ENCODE results near the gene S100A7. TPM values are rescaled to one million over a fixed set of nuclear protein-coding genes. Genes with fewer than 3 reads are reported as not detected.
"Not testable (repeated sequence)": the region's sequence is repeated elsewhere in the genome, so short reads cannot be mapped to it uniquely, and the experiment has no call there.

The S100A7 gene
- total RNA-seq, 2 donors from 2014 or later = not detected

- peak in 1 of 2 donors; percentile 69 for DNase-seq (ENCODE audit: low spot score in 2 of 2)
- ATAC-seq = no peak
- Mint-ChIP-seq H3K9me3 (peaks cover 0 to 4% of the 10 kb centered on the region in 2 donors), H3K36me3 (no peaks in the 10 kb centered on the region), H3K27ac (no peak overlapping the region)
Measured at GRCh38 chr1:153422450-153423068, 37.9 kb downstream of the S100A7 start.

- no peak overlapping the region for H3K27ac Mint-ChIP-seq
- H3K36me3 Mint-ChIP-seq = no peaks in the 10 kb centered on the region
- H3K9me3 Mint-ChIP-seq = peaks cover 0 to 4% of the 10 kb centered on the region in 2 donors
- ATAC-seq = no peak
- no peak for DNase-seq (ENCODE audit: low spot score in 2 of 2)
Measured at GRCh38 chr1:153420306-153420705, 40.1 kb downstream of the S100A7 start.

DNA sequence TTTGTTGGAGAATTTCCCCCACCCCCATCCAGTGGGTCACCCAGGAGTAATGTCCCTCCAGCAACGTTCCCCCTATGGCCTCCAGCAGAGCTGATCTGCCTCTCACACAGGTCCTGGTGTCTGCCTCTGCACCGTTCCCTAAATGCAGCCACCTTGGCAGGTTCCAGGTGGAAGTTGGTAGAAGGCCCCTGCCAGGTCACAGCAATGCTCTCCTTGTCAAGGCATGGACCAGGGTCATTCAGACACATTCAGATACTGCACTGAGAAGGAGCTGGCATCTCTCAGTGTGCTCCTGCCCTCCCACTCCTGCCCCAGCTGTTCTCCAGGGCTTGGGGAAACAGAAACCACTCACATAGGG is 41.0 kb downstream of the S100A7 start:
- H3K27ac Mint-ChIP-seq; ATAC-seq; H3K36me3 Mint-ChIP-seq; H3K9me3 Mint-ChIP-seq; DNase-seq (ENCODE audit: low spot score in 2 of 2): not testable (repeated sequence)

DNA sequence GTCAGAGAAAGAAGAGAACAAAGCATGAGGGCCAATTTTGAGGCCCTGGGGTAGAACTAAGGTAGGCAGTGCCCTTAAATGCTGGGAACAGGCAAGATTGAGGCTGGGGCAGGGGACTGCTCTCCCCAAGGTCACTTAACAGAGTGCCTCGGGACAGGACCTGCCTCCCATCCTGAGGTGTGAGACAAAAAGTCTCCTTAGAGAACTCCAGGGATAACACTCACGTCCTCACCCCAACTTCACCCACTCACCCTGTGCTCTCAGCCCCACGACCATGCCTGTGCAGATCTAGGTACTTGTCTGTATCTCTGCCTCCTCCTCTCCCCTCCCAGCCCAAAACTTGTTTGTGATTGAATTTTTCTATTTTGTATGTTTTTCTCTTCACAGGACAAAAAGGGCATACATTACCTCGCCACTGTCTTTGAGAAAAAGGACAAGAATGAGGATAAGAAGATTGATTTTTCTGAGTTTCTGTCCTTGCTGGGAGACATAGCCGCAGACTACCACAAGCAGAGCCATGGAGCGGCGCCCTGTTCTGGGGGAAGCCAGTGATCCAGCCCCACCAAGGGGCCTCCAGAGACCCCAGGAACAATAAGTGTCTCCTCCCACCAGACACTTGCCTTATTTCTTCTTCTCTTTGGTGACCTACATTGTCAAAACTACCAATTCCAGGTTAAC is 41.6 kb downstream of the S100A7 start:
- H3K36me3 Mint-ChIP-seq; ATAC-seq; H3K9me3 Mint-ChIP-seq; DNase-seq (ENCODE audit: low spot score in 2 of 2); H3K27ac Mint-ChIP-seq: not testable (repeated sequence)

GRCh38 chr1:153417136-153417888 is 43.1 kb downstream of the S100A7 start:
- Mint-ChIP-seq H3K27ac (no peak overlapping the region), H3K36me3 (no peaks in the 10 kb centered on the region), H3K9me3 (peaks cover 0 to 4% of the 10 kb centered on the region in 2 donors)
- peak in 1 of 2 donors; percentile 21 for DNase-seq (ENCODE audit: low spot score in 2 of 2)
- no peak for ATAC-seq

DNA sequence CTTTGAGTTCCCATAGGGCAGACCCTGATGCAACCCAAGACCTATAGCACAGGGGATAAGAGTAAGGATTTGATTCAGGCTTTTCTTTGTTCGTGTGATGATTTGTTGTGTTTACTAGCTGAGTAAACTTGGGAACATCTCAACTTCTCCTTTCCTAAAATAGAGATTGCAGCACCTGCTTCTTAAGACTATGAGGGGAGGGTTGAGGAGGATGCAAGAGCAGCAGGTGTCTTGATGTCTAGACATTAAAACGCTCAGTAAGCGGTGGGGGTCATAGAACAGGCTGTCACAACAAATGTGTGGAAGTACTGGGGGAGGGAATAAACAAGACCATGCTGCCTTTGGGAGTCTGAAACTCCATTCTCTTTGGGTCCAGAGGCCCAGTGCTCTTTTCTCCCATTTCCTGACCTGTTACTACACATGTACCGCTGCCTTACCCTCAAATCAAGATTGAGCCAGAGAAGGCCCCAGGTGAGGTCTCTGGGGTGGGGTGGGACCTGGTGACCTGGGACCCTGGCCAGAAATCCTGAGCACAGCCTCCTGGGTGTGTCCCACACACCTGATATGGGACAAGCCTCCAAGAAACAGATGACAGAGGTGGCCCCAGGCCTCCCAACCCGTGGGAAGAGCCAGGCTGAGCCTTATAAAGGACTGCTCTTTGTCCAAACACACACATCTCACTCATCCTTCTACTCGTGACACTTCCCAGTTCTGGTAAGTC is 44.4 kb downstream of the S100A7 start, which contains the start of gene S100A7A:
TSS of gene S100A7A (plus strand) at position 671 of the 721 bp plus-strand sequence. CDS start 1,563 bp downstream, outside the sequence.
- H3K27ac Mint-ChIP-seq = no peak within 1 kb of the TSS
- H3K9me3 Mint-ChIP-seq = peaks cover 0 to 4% of the 10 kb centered on the region in 2 donors

DNA sequence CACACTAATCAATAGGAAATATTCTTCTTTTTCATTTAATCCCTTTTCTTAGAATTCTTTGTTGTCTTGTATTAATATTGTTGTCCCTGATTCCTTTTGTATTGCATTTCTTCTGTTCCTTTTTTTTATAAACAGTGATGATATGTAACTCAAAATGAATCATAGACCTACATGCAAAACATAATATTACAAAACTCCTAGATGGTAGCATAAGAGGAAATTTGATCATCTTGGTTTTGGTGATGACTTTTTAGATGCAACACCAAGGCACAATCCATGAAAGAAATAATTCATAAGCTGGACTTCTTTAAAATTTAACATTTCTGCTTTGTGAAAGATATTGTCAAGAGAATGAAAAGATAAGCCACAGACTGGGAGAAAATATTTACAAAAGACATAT is 46.5 kb downstream of the S100A7 start:
- DNase-seq (ENCODE audit: low spot score in 2 of 2); ATAC-seq; H3K27ac Mint-ChIP-seq; H3K9me3 Mint-ChIP-seq; H3K36me3 Mint-ChIP-seq: not testable (repeated sequence)

More for the DNA sequence above, 44.4 kb downstream of the S100A7 start, which contains the start of gene S100A7A:
- ATAC-seq (no peak), DNase-seq (ENCODE audit: low spot score in 2 of 2) (no peak)
- no peaks in the 10 kb centered on the region for H3K36me3 Mint-ChIP-seq

Other genes starting within 250 kb of the S100A7 start
- gene PRR9, start 243.1 kb downstream of the S100A7 start, total RNA-seq = not detected
- not detected for gene LORICRIN, start 201.0 kb downstream of the S100A7 start, total RNA-seq
- gene PGLYRP3, start 147.7 kb downstream of the S100A7 start, total RNA-seq = not detected
- gene PGLYRP4, start 111.8 kb downstream of the S100A7 start, total RNA-seq = not detected
- 1 to 10 TPM in 1 of 2 donors, under 1 TPM in 1; 0.73 to 1.4 TPM for gene S100A9, start 102.8 kb downstream of the S100A7 start, total RNA-seq
- not detected for gene S100A12, start 85.0 kb downstream of the S100A7 start, total RNA-seq
- gene S100A8, start 69.6 kb downstream of the S100A7 start, total RNA-seq = not detected
- gene S100A7A, start 44.1 kb downstream of the S100A7 start, total RNA-seq = not detected
- 100 to 1,000 TPM; 260 to 445 TPM for gene S100A6, start 75.3 kb upstream of the S100A7 start, total RNA-seq
- gene S100A5, start 80.3 kb upstream of the S100A7 start, total RNA-seq = 1 to 10 TPM; 2.0 to 3.9 TPM
- 100 to 1,000 TPM; 186 to 368 TPM for gene S100A4, start 85.2 kb upstream of the S100A7 start, total RNA-seq
- not detected for gene S100A3, start 88.6 kb upstream of the S100A7 start, total RNA-seq
- 1 to 10 TPM; 1.0 to 7.8 TPM for gene S100A2, start 105.2 kb upstream of the S100A7 start, total RNA-seq
- not detected for gene S100A16, start 152.5 kb upstream of the S100A7 start, total RNA-seq
- not detected for gene S100A14, start 155.7 kb upstream of the S100A7 start, total RNA-seq
- 1 to 10 TPM; 4.2 to 6.0 TPM for gene S100A13, start 166.9 kb upstream of the S100A7 start, total RNA-seq
- not detected for gene S100A1, start 167.8 kb upstream of the S100A7 start, total RNA-seq
- 10 to 100 TPM; 83.3 to 91.3 TPM for gene CHTOP, start 173.4 kb upstream of the S100A7 start, total RNA-seq
- 10 to 100 TPM; 16.1 to 35.4 TPM for gene SNAPIN, start 198.1 kb upstream of the S100A7 start, total RNA-seq
- 100 to 1,000 TPM; 247 to 316 TPM for gene ILF2, start 210.3 kb upstream of the S100A7 start, total RNA-seq
- gene NPR1, start 218.0 kb upstream of the S100A7 start, total RNA-seq = not detected